Lung (tissue), 12 donors: ENCODE results near the gene BLOC1S4. TPM values are rescaled to one million over a fixed set of nuclear protein-coding genes. Genes with fewer than 3 reads are reported as not detected.

Experiments
- ATAC-seq: fragments of 200-7000 bp; cut with Tn5 transposase; one replicate; pipeline ENCODE4 v1.9.1; 2020; ENCODE audit warnings: moderate number of reproducible peaks; ENCODE audit not compliant: insufficient read depth, low FRiP score
- DNase-seq, 3 donors: peaks; one replicate each; pipeline ENCODE4 v3.0.0-alpha.2; 2013 to 2017
- H3K27ac ChIP-seq, 2 donors: one replicate each; pipeline ENCODE4 v1.5.1; 2013; ENCODE audit warnings: mild to moderate bottlenecking in 2 of 2, moderate library complexity in 2 of 2, control low read depth in 1 of 2, inconsistent platforms in 1 of 2, low read depth in 1 of 2, low read length in 1 of 2
- H3K27me3 ChIP-seq, 3 donors: one replicate each; pipeline ENCODE4 v1.5.1; 2013; ENCODE audit warnings: low read length in 2 of 3; ENCODE audit not compliant: control insufficient read depth in 3 of 3, insufficient read depth in 3 of 3
- H3K36me3 ChIP-seq, 4 donors: one replicate each; pipeline ENCODE4 v1.5.1; 2013; ENCODE audit warnings: low read length in 4 of 4, mild to moderate bottlenecking in 1 of 4, moderate library complexity in 1 of 4; ENCODE audit not compliant: control insufficient read depth in 4 of 4, insufficient read depth in 4 of 4
- H3K4me1 ChIP-seq, 5 donors: one replicate each; pipeline ENCODE4 v1.5.1; 2013; ENCODE audit warnings: low read length in 5 of 5, mild to moderate bottlenecking in 2 of 5, moderate library complexity in 1 of 5; ENCODE audit not compliant: control insufficient read depth in 5 of 5, insufficient read depth in 5 of 5
- H3K4me3 ChIP-seq: one replicate; pipeline ENCODE4 v1.5.1; 2013; ENCODE audit warnings: mild to moderate bottlenecking, control low read depth, moderate library complexity
- H3K9ac ChIP-seq, 2 donors: one replicate each; pipeline ENCODE4 v1.5.1; 2013; ENCODE audit warnings: low read length in 2 of 2, control low read depth in 1 of 2; ENCODE audit not compliant: insufficient read depth in 1 of 2
- H3K9me3 ChIP-seq, 4 donors: one replicate each; pipeline ENCODE4 v1.5.1; 2013; ENCODE audit warnings: low read length in 3 of 4, mild to moderate bottlenecking in 1 of 4, moderate library complexity in 1 of 4; ENCODE audit not compliant: control insufficient read depth in 4 of 4, insufficient read depth in 3 of 4
- WGBS, 2 donors: extraction: QIAGEN DNeasy Blood & Tissue Kit; methylation state at CpG; one replicate each; pipeline ENCODE4 v1.1.7; 2013; 5-methylcytosine and 5-hydroxymethylcytosine counted together
- polyA plus RNA-seq, 2 donors: library from polyadenylated mRNA; stranded (reverse); fragments of 200-250 nt; gene quantifications; one replicate each; pipeline ENCODE4 v1.2.1, GENCODE V29; 2013
- total RNA-seq, 2 donors: library from RNA; depleted of rRNA in 1 of 2; stranded (reverse); fragments of >200 nt in 1 of 2; gene quantifications; one replicate each; pipeline ENCODE4 v1.2.1, GENCODE V29; 2014 to 2021
- TF ChIP-seq, protein P1 (sequence below): IDR thresholded peaks from 2 replicates; pipeline ENCODE4 v1.5.1; 2012; ENCODE audit warnings: mild to moderate bottlenecking; ENCODE audit errors: control extremely low read depth, extremely low read depth
- donor health status: control.
- donor health status: control.
- donor health status: Bipolar disorder and iron deficiency.
- donor health status: healthy.
- donor health status: DM: yes; HTN: yes; CAD: no.

BLOC1S4 gene
- total and polyA plus RNA-seq, 4 donors: 8.0 to 15.2 (median 11.6) TPM

DNA sequence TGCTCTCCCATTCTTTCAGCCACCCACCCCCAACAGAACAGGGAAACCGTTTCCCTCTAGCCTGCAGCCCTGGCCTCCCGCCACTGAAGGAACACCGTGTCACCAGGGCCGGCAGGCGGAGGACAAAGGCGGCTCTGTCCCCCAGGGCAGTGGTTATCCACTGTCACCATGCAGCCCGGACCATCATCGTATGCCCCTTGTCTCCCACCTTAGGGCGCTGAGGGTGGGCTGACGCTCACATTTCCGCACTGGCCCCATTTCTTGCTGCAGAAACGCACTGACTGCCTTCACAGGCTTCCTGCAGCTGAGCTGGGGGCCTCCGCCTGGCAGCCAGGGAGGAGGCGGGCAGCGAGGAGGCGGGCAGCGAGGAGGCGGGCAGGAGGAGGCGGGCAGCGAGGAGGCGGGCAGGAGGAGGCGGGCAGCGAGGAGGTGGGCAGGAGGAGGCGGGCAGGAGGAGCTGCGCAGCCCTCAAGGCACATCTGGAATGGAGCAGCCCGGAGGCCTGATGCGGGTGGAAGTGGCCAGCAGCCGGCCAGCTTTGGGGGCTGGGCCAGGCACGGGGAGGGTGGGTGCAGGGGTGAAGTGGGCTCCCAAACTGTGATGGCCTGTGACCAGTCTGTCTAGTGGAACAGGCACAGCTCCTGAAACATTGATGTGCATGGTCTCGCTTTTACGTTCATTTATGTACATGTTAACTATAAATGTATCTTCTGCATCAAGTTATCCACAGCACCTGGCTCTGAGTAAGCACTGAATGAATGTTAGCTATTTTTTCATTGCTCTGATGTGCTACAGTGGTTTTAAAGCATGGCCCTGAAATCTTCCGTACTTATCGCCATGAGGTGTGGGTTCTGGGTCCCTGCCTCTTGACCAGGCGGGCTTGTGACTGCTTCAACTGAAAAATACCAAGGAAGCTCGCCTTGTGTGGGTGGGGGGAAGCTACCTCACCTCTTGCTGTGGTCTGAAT lies 46.0 kb downstream of the BLOC1S4 start:
- no peak for DNase-seq
- no peak overlapping the region for H3K4me3 ChIP-seq

DNA sequence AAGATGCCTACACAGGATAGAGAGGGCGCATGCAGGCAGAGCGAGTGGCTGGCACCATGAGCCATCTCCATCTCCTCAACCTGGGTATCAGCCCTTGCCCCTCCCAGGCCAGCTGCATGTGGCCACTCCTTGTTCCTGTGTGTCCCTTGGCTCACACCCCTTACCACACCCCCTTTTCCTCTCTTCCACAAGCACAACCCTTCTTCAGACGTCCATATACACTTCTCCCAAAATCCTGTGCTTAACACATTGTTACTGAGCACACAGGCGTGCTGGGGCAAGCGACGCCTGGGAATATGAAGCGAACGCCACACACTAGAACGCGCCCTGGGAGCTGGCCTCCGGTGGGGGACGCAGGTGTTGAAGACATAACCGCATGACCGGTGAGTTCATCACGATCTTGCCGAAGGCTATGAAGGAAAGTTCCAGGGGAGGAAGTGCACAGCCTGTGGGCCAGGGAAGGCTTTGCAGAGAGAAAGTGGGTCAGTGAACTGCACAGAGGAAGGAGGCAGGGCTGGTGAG lies 47.4 kb downstream of the BLOC1S4 start:
- Histone ChIP-seq H3K36me3 (no peaks in the 10 kb centered on the region), H3K27me3 (peaks cover 0 to 3% (median 0%) of the 10 kb centered on the region in 3 donors), H3K9me3 (no peaks in the 10 kb centered on the region), H3K4me1 (peaks cover 0 to 3% (median 0%) of the 10 kb centered on the region in 5 donors), H3K9ac (no peak overlapping the region), H3K4me3 (no peak overlapping the region), H3K27ac (no peak overlapping the region)
- TF ChIP-seq, protein P1, sequence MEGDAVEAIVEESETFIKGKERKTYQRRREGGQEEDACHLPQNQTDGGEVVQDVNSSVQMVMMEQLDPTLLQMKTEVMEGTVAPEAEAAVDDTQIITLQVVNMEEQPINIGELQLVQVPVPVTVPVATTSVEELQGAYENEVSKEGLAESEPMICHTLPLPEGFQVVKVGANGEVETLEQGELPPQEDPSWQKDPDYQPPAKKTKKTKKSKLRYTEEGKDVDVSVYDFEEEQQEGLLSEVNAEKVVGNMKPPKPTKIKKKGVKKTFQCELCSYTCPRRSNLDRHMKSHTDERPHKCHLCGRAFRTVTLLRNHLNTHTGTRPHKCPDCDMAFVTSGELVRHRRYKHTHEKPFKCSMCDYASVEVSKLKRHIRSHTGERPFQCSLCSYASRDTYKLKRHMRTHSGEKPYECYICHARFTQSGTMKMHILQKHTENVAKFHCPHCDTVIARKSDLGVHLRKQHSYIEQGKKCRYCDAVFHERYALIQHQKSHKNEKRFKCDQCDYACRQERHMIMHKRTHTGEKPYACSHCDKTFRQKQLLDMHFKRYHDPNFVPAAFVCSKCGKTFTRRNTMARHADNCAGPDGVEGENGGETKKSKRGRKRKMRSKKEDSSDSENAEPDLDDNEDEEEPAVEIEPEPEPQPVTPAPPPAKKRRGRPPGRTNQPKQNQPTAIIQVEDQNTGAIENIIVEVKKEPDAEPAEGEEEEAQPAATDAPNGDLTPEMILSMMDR: no peak
- WGBS, 2 donors: 75 to 81% methylated on average over 16 of the region's 16 CpGs
- no peak for ATAC-seq
- DNase-seq: no peak

More for the DNA sequence above, 46.0 kb downstream of the BLOC1S4 start:
- Histone ChIP-seq H3K36me3 (no peaks in the 10 kb centered on the region), H3K9me3 (no peaks in the 10 kb centered on the region), H3K9ac (no peak overlapping the region), H3K27ac (no peak overlapping the region), H3K27me3 (peaks cover 0 to 3% (median 0%) of the 10 kb centered on the region in 3 donors), H3K4me1 (no peaks in the 10 kb centered on the region)
- no peak for ATAC-seq
- 66 to 82% methylated on average over 35 of the region's 35 CpGs for WGBS, 2 donors
- TF ChIP-seq, protein P1: no peak

DNA sequence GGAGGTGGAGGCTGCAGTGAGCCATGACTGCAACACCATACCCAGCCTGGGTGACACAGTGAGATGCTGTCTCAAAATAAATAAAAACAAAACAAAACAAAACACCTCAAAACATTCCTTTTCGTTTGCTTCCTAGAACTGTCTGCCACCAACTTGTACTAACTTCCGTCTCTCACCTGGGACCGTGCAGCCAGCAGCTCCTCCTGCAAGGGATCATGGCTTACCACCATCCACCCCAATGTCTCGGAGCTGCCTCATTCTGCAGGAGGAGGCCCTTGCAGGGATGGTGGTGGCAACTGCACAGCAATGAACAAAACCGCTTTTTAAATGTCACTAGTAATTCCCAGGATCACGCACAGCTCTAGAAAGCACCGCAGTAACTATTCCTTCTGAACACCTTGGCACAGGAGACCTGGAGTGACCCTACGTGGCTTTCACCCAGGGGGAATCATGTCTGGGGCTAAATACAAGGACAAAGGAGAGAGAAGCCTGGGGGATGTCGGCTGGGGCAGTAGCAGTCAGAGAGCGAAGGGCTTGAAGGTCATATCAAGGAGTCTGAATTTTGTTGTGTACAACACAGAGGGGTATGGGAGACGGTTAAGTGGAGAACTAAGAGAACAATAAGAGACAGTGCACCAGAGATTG lies 49.1 kb downstream of the BLOC1S4 start:
- DNase-seq: no peak
- 87 to 90% methylated on average over 11 of the region's 11 CpGs for WGBS, 2 donors
- H3K4me1 ChIP-seq: peaks cover 0 to 3% (median 0%) of the 10 kb centered on the region in 5 donors
- no peak overlapping the region for H3K4me3 ChIP-seq
- H3K27me3 ChIP-seq: peaks cover 0 to 3% (median 0%) of the 10 kb centered on the region in 3 donors
- TF ChIP-seq, protein P1: no peak
- no peak for ATAC-seq
- no peaks in the 10 kb centered on the region for H3K9me3 ChIP-seq
- H3K9ac ChIP-seq: no peak overlapping the region
- H3K36me3 ChIP-seq: no peaks in the 10 kb centered on the region
- no peak overlapping the region for H3K27ac ChIP-seq
